Chondrocyte (in vitro differentiated cells): Measurements from ENCODE around the gene NCAPG2. TPM values are rescaled to one million over a fixed set of nuclear protein-coding genes. Genes with fewer than 3 reads are reported as not detected.

Source experiments
- DNase-seq: peaks from one replicate; pipeline ENCODE4 v3.0.0; 2021; ENCODE audit warnings: mixed read lengths, low spot score
- H3K27ac Mint-ChIP-seq: one replicate; pipeline ENCODE4 v1.8.0; 2021; ENCODE audit warnings: mild to moderate bottlenecking, moderate library complexity, mixed read lengths; ENCODE audit not compliant: unreplicated experiment
- H3K27me3 Mint-ChIP-seq: 2 replicates; pipeline ENCODE4 v1.8.0; 2021; ENCODE audit warnings: low read depth, mixed read lengths
- H3K36me3 Mint-ChIP-seq: 2 replicates; pipeline ENCODE4 v1.8.0; 2021; ENCODE audit warnings: low read depth, mixed read lengths
- H3K4me1 Mint-ChIP-seq: 2 replicates; pipeline ENCODE4 v1.8.0; 2021; ENCODE audit warnings: low read depth, mild to moderate bottlenecking, mixed read lengths
- H3K4me3 Mint-ChIP-seq: one replicate; pipeline ENCODE4 v1.8.0; 2021; ENCODE audit warnings: mild to moderate bottlenecking, moderate library complexity, mixed read lengths; ENCODE audit not compliant: unreplicated experiment
- H3K9me3 Mint-ChIP-seq: 2 replicates; pipeline ENCODE4 v1.8.0; 2021; ENCODE audit warnings: low read depth, mixed read lengths
- CTCF ChIP-seq: fragments of 200-600 bp; sonication (generic); IDR thresholded peaks from 2 replicates; pipeline ENCODE4 v1.5.0; 2021; ENCODE audit warnings: antibody characterized with exemption, mild to moderate bottlenecking, moderate library complexity
- total RNA-seq: library from RNA; stranded (reverse); gene quantifications from 3 replicates; pipeline ENCODE4 v1.2.1, GENCODE V29; 2021

Gene NCAPG2
- total RNA-seq, 1 donor from 2014 or later: 13.0 TPM

- no peak for TF ChIP-seq CTCF
- Mint-ChIP-seq H3K27ac (no peak overlapping the region), H3K36me3 (no peaks in the 10 kb centered on the region), H3K4me1 (peaks cover 3% of the 10 kb centered on the region), H3K4me3 (peak overlapping the region; percentile 56), H3K27me3 (peaks cover 20% of the 10 kb centered on the region), H3K9me3 (peaks cover 6% of the 10 kb centered on the region)
- no peak for DNase-seq
Observed at GRCh38 chr7:158588878-158589442, 115.6 kb downstream of the NCAPG2 start.

GRCh38 chr7:158588085-158588877 is 116.3 kb downstream of the NCAPG2 start:
- H3K27me3 Mint-ChIP-seq: peaks cover 26% of the 10 kb centered on the region
- H3K4me1 Mint-ChIP-seq: peaks cover 3% of the 10 kb centered on the region
- peak overlapping the region; percentile 56 for H3K4me3 Mint-ChIP-seq

GRCh38 chr7:158587162-158588084 is 117.2 kb downstream of the NCAPG2 start, which contains the start of gene PTPRN2:
TSS of gene PTPRN2 (minus strand) at chr7:158587823.
- TF ChIP-seq CTCF: no peak
- Mint-ChIP-seq H3K4me3 (peak within 1 kb of the TSS; percentile 56), H3K27me3 (peaks cover 30% of the 10 kb centered on the region), H3K36me3 (no peaks in the 10 kb centered on the region), H3K9me3 (no peaks in the 10 kb centered on the region), H3K4me1 (peaks cover 3% of the 10 kb centered on the region), H3K27ac (no peak within 1 kb of the TSS)
- DNase-seq: no peak

More at GRCh38 chr7:158588085-158588877, 116.3 kb downstream of the NCAPG2 start:
- no peaks in the 10 kb centered on the region for H3K36me3 Mint-ChIP-seq
- H3K27ac Mint-ChIP-seq: no peak overlapping the region
- TF ChIP-seq CTCF: no peak
- peaks cover 6% of the 10 kb centered on the region for H3K9me3 Mint-ChIP-seq
- no peak for DNase-seq

DNA sequence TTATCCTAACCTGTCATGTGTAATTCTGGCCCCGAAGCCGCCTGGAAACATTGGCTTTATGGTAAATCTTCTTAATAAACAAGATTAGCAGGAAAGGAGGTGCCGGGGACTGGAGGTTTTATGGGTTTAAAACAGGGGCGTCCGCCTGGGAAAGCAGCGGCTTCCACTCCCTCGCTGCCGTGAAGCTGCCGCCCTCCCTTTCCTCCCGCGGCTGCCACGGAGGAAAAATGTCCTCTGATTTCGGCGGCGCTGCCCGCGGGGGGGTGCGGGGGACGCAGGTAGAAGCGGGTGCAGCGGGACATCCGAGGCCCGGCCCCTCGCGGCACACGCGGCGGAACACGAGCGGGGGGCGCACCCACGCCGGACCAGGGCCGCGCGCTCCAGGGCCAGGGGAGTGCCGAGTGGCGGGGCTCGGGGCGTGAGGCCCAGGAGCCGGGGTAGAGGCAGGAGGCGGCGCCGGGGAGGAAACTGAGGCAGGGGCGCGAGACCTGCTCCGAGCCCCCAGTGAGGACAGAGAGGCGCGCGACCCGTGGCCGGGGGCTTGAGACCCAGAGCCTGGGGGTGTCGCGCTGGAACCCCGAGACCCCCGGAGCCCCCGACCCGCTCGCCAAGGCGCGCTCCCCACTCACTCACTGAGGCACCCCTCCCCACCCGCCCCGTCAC is 118.0 kb downstream of the NCAPG2 start:
- Mint-ChIP-seq H3K27me3 (peaks cover 30% of the 10 kb centered on the region), H3K4me3 (no peak overlapping the region), H3K9me3 (no peaks in the 10 kb centered on the region), H3K4me1 (peaks cover 3% of the 10 kb centered on the region), H3K36me3 (no peaks in the 10 kb centered on the region), H3K27ac (no peak overlapping the region)
- no peak for DNase-seq
- no peak for TF ChIP-seq CTCF
